Adrenal gland (tissue), 5 donors: Measurements from ENCODE around the gene ANKRD2.

Source experiments
- CTCF ChIP-seq, 6 experiments: fragments of 450-650 bp in 4 of 6; fragments of 200-600 bp in 2 of 6; sonication (generic) in 1 of 6; IDR thresholded peaks; 1 replicate in 5 of 6; 2 replicates in 1 of 6; pipeline versions ENCODE4 v1.5.1 to v1.8.0; 2016 to 2021; ENCODE audit warnings: antibody characterized with exemption in 6 of 6, mild to moderate bottlenecking in 2 of 6, moderate library complexity in 1 of 6
- POLR2A ChIP-seq, 2 donors: fragments of 450-650 bp; IDR thresholded peaks; one replicate each; pipeline ENCODE4 v1.6.1; 2017; ENCODE audit warnings: antibody characterized with exemption in 2 of 2, mild to moderate bottlenecking in 2 of 2, moderate library complexity in 1 of 2
- donor health status: DM: no; HTN: no; CAD: no.

GRCh38 chr10:97587183-97587582 lies 14.6 kb downstream of the ANKRD2 start:
- no peak for TF ChIP-seq CTCF (IDR thresholded peaks at IDR 0.05)
- TF ChIP-seq POLR2A (IDR thresholded peaks at IDR 0.05) = no peak
